Neuronal stem cell (in vitro differentiated cells): ENCODE results near the gene PSME4.
"Not testable (repeated sequence)": the region's sequence is repeated elsewhere in the genome, so short reads cannot be mapped to it uniquely, and the experiment has no call there.

ENCODE experiments used
- DNase-seq: peaks from one replicate; pipeline ENCODE4 v3.0.0-alpha.2; 2013; ENCODE audit warnings: low spot score
- H2AFZ ChIP-seq: one replicate; pipeline ENCODE4 v1.6.1; 2013; ENCODE audit warnings: mild to moderate bottlenecking, low read length, inconsistent platforms
- H2AK5ac ChIP-seq: 2 replicates; pipeline ENCODE4 v1.6.1; 2013; ENCODE audit warnings: low read depth, mild to moderate bottlenecking, inconsistent platforms, low read length, moderate library complexity, mixed read lengths
- H2BK120ac ChIP-seq: 2 replicates; pipeline ENCODE4 v1.6.1; 2013; ENCODE audit warnings: low read depth, mild to moderate bottlenecking, inconsistent platforms, low read length, moderate library complexity, mixed read lengths
- H2BK12ac ChIP-seq: one replicate; pipeline ENCODE4 v1.6.1; 2013; ENCODE audit warnings: low read length, inconsistent platforms
- H2BK15ac ChIP-seq: 2 replicates; pipeline ENCODE4 v1.6.1; 2013; ENCODE audit warnings: mild to moderate bottlenecking, low read length, inconsistent platforms, mixed read lengths
- H2BK5ac ChIP-seq: one replicate; pipeline ENCODE4 v1.6.1; 2013; ENCODE audit warnings: inconsistent platforms, mild to moderate bottlenecking, low read length, moderate library complexity
- H3K14ac ChIP-seq: one replicate; pipeline ENCODE4 v1.6.1; 2013; ENCODE audit warnings: low read length, inconsistent platforms
- H3K18ac ChIP-seq: 2 replicates; pipeline ENCODE4 v1.6.1; 2013; ENCODE audit warnings: low read length, inconsistent platforms
- H3K23ac ChIP-seq: 2 replicates; pipeline ENCODE4 v1.6.1; 2013; ENCODE audit warnings: low read depth, mild to moderate bottlenecking, mixed read lengths, low read length, inconsistent platforms; ENCODE audit not compliant: poor library complexity
- H3K27ac ChIP-seq: replicated peaks from 3 replicates; pipeline ENCODE4 v1.5.1; 2013; ENCODE audit warnings: low read length, inconsistent platforms
- H3K27me3 ChIP-seq, 3 experiments: 2 replicates each; pipeline ENCODE4 v1.6.1; 2013; ENCODE audit warnings: low read length in 3 of 3, mild to moderate bottlenecking in 2 of 3, inconsistent platforms in 1 of 3, low read depth in 1 of 3, mixed read lengths in 1 of 3, moderate library complexity in 1 of 3; ENCODE audit not compliant: control insufficient read depth in 3 of 3, insufficient read depth in 3 of 3
- H3K36me3 ChIP-seq, 2 donors: replicated peaks in 1 of 2; 2 replicates each; pipeline ENCODE4 v1.6.1; 2013; ENCODE audit warnings: low read length in 2 of 2; ENCODE audit not compliant: control insufficient read depth in 2 of 2, insufficient read depth in 2 of 2
- H3K4ac ChIP-seq: 2 replicates; pipeline ENCODE4 v1.6.1; 2013; ENCODE audit warnings: inconsistent platforms, mild to moderate bottlenecking, low read length, moderate library complexity
- H3K4me1 ChIP-seq, 2 donors: 1 replicate in 1 of 2; 2 replicates in 1 of 2; pipeline ENCODE4 v1.6.1; 2013; ENCODE audit warnings: low read length in 2 of 2, low read depth in 1 of 2; ENCODE audit not compliant: control insufficient read depth in 2 of 2, insufficient read depth in 1 of 2
- H3K4me2 ChIP-seq: one replicate; pipeline ENCODE4 v1.6.1; 2013; ENCODE audit warnings: mild to moderate bottlenecking, low read length, inconsistent platforms; ENCODE audit not compliant: insufficient read depth, poor library complexity, severe bottlenecking
- H3K4me3 ChIP-seq, 2 donors: 2 replicates each; pipeline ENCODE4 v1.5.1; 2013; ENCODE audit warnings: low read length in 2 of 2, mild to moderate bottlenecking in 2 of 2, inconsistent platforms in 1 of 2, moderate library complexity in 1 of 2
- H3K79me1 ChIP-seq: one replicate; pipeline ENCODE4 v1.6.1; 2013; ENCODE audit warnings: low read depth, mild to moderate bottlenecking, inconsistent platforms, low read length, moderate library complexity
- H3K9ac ChIP-seq: one replicate; pipeline ENCODE4 v1.6.1; 2013; ENCODE audit warnings: mild to moderate bottlenecking, low read depth, low read length, inconsistent platforms; ENCODE audit not compliant: poor library complexity
- H3K9me3 ChIP-seq, 2 donors: replicated peaks in 1 of 2; 2 replicates each; pipeline versions ENCODE3 to v1.6.1; 2013; ENCODE audit warnings: low read length in 2 of 2, mild to moderate bottlenecking in 2 of 2, inconsistent platforms in 1 of 2, low read depth in 1 of 2, mixed read lengths in 1 of 2, moderate library complexity in 1 of 2; ENCODE audit not compliant: control insufficient read depth in 2 of 2, insufficient read depth in 1 of 2
- H4K8ac ChIP-seq: one replicate; pipeline ENCODE4 v1.6.1; 2013; ENCODE audit warnings: low read depth, mild to moderate bottlenecking, inconsistent platforms, low read length, moderate library complexity
- H4K91ac ChIP-seq: one replicate; pipeline ENCODE4 v1.6.1; 2013; ENCODE audit warnings: low read length, low read depth, mild to moderate bottlenecking, inconsistent platforms; ENCODE audit not compliant: poor library complexity
- WGBS, 2 donors: extraction: QIAGEN DNeasy Blood & Tissue Kit; methylation state at CpG; one replicate each; pipeline ENCODE4 v1.1.7; 2013; ENCODE audit warnings: missing lambda C conversion rate in 2 of 2, mixed read lengths in 1 of 2; ENCODE audit not compliant: insufficient read length in 2 of 2, insufficient replicate concordance in 1 of 2; ENCODE audit errors: extremely low coverage in 2 of 2; 5-methylcytosine and 5-hydroxymethylcytosine counted together

PSME4 gene

DNA sequence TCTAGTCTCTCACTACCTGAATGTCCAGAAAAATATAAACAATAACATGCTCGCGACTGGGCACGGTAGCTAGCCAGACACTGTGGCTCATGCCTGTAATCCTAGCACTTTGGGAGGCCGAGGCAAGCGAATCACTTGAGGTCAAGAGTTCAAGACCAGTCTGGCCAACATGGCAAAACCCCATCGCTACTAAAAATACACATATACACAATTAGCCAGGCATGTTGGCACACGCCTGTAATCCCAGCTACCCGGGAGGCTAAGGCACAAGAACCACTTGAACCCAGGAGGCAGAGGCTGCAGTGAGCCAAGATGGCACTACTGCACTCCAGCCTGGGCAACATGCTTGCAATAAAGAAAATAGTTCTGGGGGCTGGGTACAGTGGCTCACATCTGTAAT is 44.5 kb downstream of the PSME4 start:
- H3K9me3 ChIP-seq, H2AFZ ChIP-seq, H4K91ac ChIP-seq, H3K4me1 ChIP-seq, H3K27ac ChIP-seq, H2AK5ac ChIP-seq, H2BK5ac ChIP-seq, H3K4me2 ChIP-seq, DNase-seq, H3K79me1 ChIP-seq, H2BK120ac ChIP-seq, H2BK12ac ChIP-seq, H4K8ac ChIP-seq, H3K9ac ChIP-seq, H3K18ac ChIP-seq, H3K23ac ChIP-seq, H3K14ac ChIP-seq, H3K4me3 ChIP-seq, H3K27me3 ChIP-seq, H3K4ac ChIP-seq, H2BK15ac ChIP-seq: not testable (repeated sequence)
- WGBS, 2 donors: no CpG with 5 or more reads among the region's 8 CpGs
- peaks cover 12 to 94% of the 10 kb centered on the region in 2 donors for H3K36me3 ChIP-seq

DNA sequence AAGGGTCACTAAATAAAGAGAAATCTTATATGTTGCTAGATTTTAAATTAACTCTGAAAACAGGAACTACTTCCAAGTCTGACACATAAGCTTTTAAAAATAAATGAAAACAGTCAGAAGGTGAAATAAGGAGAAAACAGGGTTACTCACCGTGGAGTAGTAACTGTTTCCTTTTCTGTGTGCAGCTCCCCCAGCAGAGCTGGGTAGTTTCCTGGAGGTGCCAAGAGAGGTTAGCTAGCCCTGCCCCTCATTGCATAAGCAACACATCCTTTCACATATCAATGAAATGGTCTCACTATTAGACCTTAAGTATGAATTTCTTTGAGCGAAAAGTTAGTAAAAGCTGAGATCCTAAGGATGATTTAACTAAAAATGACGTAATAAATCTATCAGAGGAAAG is 57.1 kb downstream of the PSME4 start:
- Histone ChIP-seq H3K9ac (no peak overlapping the region), H3K4ac (no peak overlapping the region), H3K14ac (no peak overlapping the region), H3K23ac (no peak overlapping the region), H4K91ac (no peak overlapping the region), H3K36me3 (peaks cover 1 to 80% of the 10 kb centered on the region in 2 donors), H3K27ac (no peak overlapping the region), H2BK15ac (no peak overlapping the region), H4K8ac (no peak overlapping the region), H2AFZ (no peak overlapping the region), H2AK5ac (no peak overlapping the region), H3K4me3 (no peak overlapping the region), H2BK120ac (no peak overlapping the region), H3K27me3 (no peaks in the 10 kb centered on the region), H3K4me1 (no peaks in the 10 kb centered on the region), H3K18ac (no peak overlapping the region), H3K9me3 (no peaks in the 10 kb centered on the region), H3K79me1 (no peaks in the 10 kb centered on the region), H3K4me2 (no peak overlapping the region), H2BK12ac (no peak overlapping the region), H2BK5ac (no peak overlapping the region)
- no CpG with 5 or more reads among the region's 3 CpGs for WGBS, 2 donors
- DNase-seq: no peak

DNA sequence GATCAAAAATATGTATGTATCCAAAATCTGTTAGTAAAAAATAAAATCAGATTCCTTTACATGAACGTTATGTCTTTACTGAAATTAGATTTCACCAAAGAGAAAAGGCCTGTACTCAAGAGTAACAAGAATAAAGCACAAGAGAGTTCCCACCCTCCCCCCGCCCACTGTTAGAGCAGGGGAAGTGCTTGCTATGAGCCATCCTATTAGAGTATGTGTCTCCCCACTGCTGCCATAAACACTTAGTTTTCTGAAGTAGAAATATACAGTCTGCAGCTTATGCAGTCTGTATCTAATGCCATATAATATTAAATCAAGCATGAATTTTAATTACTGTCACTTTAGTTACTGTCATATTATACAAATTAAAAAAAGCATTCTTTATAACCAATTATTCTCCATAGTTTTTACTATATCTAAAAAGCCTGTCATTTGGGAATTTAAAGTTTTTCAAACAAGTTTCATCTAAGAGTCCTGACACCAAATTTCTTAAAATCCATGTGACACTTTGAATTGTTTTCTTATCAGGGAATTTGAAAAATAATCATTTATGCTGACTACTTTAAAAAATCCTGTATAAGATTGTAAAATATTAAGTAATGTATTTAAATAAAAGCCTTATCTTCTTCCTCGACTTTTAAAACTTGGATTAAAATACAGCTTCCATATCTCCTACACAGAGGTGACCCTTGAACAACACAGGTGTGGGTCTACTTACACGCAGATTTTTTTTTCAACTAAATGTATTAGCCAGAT is 59.2 kb downstream of the PSME4 start:
- H4K91ac ChIP-seq: no peak overlapping the region
- H2BK120ac ChIP-seq: no peak overlapping the region
- H2BK12ac ChIP-seq: no peak overlapping the region
- no peak overlapping the region for H3K23ac ChIP-seq
- no peaks in the 10 kb centered on the region for H3K79me1 ChIP-seq
- H2AFZ ChIP-seq: no peak overlapping the region
- H2BK5ac ChIP-seq: no peak overlapping the region
- no peak overlapping the region for H3K4me2 ChIP-seq
- no peaks in the 10 kb centered on the region for H3K4me1 ChIP-seq
- no peak overlapping the region for H3K18ac ChIP-seq
- no peak overlapping the region for H3K4me3 ChIP-seq
- no peak overlapping the region for H3K9ac ChIP-seq
- H3K9me3 ChIP-seq: no peaks in the 10 kb centered on the region
- H3K27me3 ChIP-seq: no peaks in the 10 kb centered on the region
- no peak overlapping the region for H2AK5ac ChIP-seq
- WGBS, 2 donors: no CpG with 5 or more reads among the region's 4 CpGs
- H3K14ac ChIP-seq: no peak overlapping the region
- no peak overlapping the region for H3K27ac ChIP-seq
- H3K36me3 ChIP-seq: peaks cover 1 to 80% of the 10 kb centered on the region in 2 donors
- H3K4ac ChIP-seq: no peak overlapping the region
- H4K8ac ChIP-seq: no peak overlapping the region
- no peak overlapping the region for H2BK15ac ChIP-seq
- no peak for DNase-seq

DNA sequence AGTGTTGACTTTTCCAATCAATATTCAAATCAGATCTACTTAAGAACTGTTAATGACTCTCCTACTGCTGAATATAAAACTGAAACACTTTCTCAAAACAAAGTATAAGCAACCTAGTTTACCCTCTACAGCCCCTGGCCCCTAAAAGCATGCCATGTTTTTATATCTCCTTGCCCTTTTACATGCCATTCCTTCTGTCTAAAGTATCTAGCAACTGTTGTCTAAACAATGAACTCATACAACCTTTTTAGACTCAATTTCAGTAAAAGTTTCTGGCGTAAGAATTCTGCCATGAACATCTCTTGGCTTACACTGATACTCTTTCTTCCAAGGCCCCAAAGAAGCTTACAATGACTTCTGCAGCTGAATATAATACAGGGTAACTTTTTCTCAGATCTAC is 63.2 kb downstream of the PSME4 start:
- Histone ChIP-seq H3K9ac (no peak overlapping the region), H3K79me1 (no peaks in the 10 kb centered on the region), H3K9me3 (no peaks in the 10 kb centered on the region), H2BK120ac (no peak overlapping the region), H3K4me3 (no peak overlapping the region), H3K27me3 (no peaks in the 10 kb centered on the region), H2BK15ac (no peak overlapping the region), H2BK5ac (no peak overlapping the region), H2AFZ (no peak overlapping the region), H3K23ac (no peak overlapping the region), H2AK5ac (no peak overlapping the region), H4K8ac (no peak overlapping the region), H3K4ac (no peak overlapping the region), H4K91ac (no peak overlapping the region), H2BK12ac (no peak overlapping the region), H3K4me1 (no peaks in the 10 kb centered on the region), H3K36me3 (peaks cover 7 to 86% of the 10 kb centered on the region in 2 donors), H3K14ac (no peak overlapping the region), H3K27ac (no peak overlapping the region), H3K18ac (no peak overlapping the region), H3K4me2 (no peak overlapping the region)
- DNase-seq: no peak
- no CpG with 5 or more reads among the region's 1 CpG for WGBS, 2 donors
